Activated T-helper 1 cell treated with Interleukin-2 at 50 U/mL for 16 hours (primary cell): Measurements from ENCODE around the gene FCN2.

ENCODE experiments used
- DNase-seq: peaks from one replicate; pipeline ENCODE4 v3.0.0-alpha.2; 2020; ENCODE audit warnings: low read depth

Gene FCN2

DNA sequence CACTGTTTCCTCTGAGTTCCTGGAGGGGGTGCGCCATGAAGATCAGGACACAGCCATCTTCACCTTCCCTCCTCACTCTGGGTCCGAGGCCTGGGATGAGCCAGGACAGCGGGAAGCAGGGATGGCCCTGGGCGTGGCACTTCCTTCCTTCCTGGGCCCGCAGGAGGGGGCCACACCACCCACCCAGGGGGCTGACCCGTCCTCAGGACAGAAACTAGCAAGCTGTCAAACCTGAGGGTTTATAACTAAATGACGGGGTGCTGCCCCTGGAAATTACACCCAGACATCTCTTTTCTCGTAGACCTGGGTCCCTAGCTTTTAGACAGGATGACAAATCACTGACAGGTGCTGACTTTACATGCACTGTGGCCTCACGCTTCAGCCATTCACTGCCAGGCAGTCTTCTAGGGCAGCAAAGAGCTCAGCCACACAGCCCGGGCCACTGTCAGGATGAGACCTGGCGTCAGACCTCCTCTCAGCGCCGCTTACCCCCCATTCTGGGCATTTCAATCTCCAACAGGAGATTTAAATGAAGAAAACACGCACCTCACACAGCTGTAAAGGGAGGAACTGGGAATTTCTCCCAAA lies 8.1 kb downstream of the FCN2 start:
- no peak for DNase-seq

DNA sequence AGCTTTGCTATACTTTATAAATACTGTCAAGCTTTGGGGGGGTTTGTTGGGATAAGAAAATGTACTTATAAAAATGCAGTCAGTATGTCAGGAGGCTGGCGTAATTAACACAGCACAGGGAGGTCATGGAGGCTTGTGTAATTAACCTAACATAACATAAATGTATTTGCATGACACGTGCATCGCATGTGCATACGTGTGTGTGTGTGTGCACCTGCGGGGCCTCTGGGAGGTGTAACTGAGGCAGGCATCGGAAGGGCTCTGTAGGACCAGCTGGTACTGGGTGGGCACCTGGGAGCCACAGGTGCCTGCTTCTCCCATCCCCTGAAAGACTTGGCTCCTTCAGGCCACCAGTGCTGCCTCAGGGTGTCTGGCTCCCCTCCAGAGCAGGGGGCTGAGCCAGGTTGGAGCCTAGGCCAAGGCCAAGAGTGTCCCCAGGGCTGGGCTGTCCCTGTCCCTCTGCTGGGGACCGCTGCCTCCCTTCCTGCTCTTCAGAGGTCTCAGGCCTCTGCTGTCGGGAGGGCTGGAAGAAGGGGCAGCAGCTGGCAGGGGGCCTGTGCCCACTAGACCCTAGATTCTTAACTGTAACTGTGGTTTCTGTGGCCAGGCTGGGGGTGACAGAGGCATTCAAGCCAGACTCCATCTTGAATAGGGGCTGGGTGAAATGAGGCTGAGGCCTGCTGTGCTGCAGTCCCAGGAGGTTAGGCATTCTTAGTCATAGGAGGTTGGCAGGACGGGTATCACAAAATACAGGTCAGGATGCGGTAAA lies 9.0 kb downstream of the FCN2 start:
- DNase-seq = no peak

DNA sequence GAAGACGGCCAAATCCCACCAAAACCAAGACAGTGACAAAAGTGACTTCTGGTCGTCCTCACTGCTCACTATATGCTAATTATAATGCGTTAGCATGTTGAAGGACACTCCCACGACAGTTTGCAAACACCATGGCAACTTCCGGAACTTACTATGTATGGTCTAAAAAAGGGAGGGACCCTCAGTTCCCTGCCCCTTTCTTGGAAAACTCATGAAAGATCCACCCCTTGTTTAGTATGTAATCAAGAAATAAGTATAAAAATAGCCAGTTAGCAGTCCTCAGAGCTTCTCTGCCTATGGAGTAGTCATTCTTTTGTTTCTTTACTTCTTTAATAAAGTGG lies 9.5 kb downstream of the FCN2 start:
- no peak for DNase-seq

DNA sequence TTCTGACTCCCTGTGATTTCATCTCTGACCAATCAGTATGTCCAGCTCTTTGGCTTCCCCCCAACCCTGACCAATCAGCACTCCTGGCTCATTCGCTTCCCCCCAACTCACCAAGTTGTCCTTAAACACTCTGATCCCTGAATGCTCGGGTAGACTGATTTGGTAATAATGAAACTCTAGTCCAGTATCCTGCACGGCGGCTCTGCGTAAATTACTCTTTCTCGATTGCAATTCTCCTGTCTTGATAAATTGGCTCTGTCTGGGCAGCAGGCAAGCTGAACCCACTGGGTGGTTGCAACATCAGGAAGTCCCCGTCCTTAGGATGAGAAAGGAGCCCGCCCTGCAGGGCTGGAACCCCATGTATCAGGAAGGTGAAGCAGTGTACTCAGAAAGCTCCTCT lies 10.4 kb downstream of the FCN2 start:
- no peak for DNase-seq

DNA sequence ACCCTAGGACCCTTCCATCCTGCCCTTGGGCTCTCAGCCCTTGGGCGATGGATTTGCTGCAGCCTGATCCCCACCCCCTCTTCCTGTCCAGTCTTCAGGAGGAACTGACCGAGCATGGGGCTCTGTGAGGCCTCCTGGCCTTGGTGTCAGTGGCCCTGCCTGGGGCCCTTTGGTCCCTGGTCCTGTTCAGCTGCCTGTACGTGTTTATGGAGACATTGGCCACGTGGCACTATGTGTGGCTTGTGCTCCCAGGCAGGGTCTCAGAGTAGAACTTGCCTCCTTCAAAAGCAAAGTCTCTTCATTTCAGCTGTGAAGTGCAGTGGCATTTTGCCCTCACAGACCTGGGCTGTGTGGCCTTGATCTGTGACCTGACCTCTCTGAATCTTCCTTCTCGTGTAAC lies 11.1 kb downstream of the FCN2 start:
- DNase-seq = no peak

DNA sequence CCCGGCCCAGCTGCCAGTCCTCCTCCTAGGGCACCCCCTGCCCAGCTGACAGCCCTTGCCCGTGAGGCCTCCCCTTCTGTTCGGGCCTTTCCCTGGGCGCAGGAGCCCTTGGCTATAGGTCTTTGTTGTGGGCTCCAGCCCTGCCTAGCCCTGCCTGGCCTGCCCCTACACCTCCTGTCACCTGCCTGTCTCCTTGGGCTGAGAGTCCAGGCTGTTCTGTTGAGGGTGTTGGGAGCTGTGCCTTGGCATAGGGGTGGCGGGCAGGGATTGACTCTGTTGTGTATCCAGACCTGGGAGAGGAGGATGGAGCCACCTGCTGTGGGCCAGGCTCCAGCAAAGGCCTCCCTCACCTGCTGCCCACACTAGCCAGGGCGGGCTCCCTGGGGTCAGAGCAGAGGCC lies 11.6 kb downstream of the FCN2 start:
- DNase-seq = no peak

DNA sequence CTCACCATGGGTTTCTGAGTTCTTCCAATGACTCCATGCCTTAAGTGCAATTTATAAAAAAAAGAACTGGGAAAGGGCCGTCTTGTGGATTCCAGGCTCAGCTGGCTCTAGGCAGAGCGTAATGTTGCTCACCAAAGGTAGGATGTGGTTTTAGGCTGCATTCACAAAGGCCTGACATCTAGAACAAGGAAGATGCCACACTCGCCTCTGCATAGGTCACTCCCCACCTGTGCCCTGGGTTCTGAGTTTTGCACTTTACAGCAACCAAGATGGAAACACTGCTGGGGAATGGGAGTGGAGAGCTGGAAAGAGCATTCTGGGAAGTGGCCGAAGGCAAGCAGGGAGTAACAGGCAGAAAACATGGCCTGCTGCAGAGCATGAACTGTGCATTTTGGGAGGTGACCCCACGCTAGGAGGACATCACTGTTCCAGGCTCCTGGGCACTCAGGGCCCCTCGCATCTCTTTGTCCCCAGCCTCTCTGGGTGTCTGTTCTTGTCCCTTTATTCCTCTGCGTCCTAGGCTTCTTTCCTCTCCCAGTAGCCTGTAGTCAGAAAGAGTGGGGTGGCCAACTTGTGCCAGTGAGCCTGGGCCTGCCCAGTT lies 12.3 kb downstream of the FCN2 start:
- no peak for DNase-seq

DNA sequence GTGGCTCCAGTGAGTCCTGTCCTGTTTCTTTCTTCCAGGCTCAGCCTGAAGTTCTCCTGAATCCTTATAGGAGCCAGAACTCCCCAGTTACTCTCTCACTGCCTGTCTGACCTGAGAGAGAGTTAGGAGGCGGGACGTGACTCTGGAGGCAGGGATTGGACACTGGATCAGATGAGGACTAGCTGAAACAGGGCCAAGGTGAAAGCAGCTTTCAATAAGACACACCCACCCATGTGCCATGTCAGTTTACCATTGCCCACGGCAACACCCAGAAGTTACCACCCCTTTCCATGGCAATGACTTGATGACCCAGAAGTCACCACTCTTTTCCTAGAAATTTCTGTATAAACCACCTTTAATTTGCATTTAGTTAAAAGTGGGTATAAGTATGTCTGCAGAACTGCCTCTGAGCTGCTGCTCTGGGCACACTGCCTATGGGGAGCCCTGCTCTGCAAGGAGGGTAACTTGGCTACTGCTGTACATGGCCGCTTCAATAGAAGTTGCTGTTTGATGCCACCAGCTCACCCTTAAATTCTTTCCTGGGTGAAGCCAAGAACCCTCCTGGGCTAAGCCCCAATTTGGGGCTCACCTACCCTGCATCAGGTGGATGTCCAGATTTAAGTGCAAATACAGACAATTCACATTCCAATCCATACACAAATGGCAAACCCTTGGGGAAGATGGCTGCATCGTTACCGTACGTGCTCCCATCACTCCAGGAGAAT lies 13.7 kb downstream of the FCN2 start:
- no peak for DNase-seq

DNA sequence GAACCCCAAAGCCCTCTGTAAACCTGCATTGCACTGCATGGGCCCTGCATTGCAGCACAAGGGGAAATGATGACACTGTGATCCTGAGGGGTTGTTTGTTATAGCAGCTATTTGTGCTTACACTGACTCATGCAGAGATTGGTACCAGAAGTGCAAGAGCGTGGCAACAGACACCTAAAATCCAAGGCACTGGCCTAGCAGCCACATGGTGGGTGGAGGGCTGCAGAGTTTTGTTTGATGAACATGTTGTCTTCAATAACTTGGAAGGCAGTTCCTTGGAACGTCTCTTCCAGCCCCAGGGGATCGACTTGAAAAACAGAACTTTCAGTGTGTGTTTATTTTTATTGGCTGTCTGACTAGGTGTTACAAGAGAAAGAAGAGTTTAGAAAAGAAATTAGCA lies 14.5 kb downstream of the FCN2 start:
- no peak for DNase-seq

DNA sequence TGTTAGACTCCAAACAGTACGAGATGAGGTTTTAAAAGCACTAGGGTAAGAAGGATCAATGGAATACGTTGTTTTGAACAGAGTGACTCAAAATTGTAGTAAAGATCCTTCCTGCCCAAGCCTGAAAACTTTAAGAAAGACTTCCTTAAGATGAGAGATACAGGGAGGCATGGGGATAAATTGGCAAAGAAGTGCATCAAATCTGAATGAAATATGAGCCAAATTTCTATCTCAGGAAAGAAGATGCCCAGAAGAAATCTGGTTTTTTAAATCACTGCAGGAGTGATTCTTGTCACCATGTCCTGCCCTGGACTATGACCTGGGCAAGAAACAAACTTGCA lies 14.9 kb downstream of the FCN2 start:
- no peak for DNase-seq

DNA sequence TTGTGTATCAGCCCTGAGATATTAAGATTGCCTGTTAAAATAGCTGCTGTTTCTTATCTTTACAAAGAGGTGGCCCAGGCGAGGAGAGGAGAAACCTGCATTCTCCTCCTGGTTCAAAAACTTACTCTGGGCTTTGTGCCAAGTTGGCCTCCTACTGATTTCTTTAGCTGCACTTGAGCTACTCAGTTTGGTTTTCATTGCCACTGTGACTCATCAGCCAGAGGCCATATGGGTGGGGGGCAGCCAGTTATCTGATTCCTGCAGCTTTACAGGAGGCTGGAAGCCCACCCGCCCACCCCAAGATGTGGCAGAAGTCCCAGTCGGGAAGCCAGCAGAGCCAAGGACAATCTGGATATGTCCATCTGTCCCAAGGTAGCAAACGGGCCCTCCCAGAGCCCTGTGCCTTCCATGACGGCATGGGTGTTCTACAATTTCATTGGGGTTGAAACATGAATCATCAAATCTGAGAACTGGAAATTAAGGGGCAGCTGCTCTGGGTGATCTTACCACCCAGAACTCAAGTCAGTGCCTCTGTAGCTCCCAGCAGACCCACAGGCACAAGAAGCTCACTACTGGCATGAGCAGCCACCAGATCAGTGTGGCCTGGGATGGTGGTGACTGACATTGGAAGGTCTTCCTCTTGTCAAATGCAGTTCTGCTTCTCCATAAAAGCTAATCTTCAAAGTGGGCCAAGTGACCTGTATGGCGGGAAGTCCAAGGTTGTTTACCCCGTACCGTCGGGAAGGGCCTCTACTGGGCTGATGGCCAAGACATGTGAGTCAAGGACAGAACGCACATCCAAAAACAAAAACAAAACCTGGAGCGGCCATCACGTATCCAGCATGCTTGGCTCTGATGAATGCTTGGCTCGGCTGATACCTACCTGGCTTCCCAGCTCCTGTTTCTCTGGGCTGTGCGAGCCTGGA lies 15.6 kb downstream of the FCN2 start:
- no peak for DNase-seq

DNA sequence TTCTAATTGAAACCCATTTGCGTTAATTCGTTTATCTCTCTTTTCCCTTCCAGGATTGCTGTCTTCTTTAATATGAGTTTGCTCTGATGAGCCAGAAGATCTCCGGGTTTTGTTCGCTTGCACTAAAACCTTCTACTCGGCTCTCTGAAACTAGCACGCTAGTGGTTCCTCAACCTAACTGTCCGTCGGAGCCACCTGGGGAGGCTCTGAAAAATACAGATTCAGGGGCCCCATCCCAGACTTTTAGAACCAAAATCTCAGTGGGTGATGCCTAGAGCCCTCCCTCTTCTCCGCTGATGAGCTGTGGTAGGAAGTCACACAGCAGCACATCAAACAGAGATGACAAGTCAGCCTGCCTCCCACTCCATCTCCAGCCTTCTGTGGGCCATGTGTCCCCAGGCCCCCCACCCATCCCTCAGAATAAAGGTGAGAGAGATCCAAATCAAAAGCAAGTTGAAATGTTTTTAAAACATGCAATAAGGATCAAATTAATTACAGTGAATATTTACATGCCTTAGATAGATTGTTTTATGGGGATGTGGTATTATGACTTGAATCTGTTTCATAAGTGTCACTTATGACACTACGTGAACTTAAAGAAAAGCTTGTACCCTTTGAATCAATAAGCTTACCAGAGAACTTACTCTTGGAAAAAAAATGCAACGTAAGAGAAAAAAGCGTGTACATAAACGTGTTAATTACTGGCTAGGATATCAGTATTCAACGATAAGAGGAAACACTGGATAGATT lies 16.4 kb downstream of the FCN2 start:
- DNase-seq = no peak

DNA sequence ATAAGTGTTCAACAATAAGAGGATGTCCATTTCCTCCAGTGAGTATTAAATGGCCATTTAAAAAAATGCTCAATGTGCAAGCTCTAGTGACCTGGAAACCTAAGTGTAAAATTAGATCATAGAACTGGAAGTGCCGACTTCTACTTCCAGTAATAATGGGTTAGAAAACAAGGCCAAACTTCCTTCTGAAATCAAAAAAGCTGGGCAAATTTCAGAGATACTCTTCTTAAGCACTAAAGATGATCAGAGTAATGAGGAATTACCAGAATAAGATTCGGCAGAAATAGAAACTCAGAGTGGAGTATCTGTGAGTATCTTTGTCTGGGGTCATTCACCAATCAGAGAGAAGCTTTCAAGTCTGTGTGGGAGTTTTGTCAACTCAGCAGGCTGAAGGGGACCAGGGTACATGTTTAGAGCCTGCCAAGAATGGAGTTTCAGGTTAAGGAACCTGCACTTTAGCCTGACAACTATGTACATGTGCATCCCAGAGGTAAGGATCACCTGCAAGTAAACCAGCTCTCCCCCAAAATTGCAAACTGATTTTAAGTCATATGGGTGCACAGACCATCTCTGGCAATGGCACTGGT lies 17.1 kb downstream of the FCN2 start:
- no peak for DNase-seq

DNA sequence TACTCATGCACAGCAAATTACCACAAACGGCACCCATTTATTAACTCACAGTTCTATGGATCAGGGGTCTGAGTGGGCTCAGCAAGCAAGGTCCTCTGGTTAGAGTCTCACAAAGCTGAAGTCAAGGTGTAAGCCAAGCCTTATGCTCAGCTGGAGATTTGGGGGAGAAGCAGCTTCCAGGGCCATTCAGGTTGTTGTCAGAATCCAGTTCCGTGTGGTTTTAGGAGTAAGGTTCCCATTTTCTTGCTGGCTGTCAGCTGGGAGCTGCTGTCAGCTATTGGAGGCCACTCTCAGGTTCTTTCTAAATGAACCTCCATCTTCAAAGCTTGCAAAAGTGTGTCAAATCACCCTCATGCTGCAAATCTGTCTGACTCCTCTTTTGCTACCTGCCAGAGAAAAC lies 17.7 kb downstream of the FCN2 start:
- no peak for DNase-seq

DNA sequence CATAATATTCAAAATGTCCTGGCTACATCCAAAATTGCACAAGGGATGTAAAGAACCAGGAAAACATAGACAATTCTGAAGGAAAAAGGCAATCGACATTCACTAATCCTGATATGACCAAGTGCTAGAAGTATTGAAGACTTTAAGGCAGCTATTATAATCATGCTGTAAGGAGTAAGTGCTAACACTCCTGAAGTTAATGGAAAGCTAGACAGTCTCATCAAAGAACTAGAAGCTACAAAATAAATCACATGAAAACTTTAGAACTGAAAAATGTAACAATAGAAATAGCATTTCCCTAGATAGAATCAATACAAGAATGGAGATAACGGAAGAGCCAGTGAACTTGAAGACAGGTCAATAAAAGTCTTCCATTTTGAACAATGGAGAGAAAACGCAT lies 18.6 kb downstream of the FCN2 start:
- DNase-seq = no peak

DNA sequence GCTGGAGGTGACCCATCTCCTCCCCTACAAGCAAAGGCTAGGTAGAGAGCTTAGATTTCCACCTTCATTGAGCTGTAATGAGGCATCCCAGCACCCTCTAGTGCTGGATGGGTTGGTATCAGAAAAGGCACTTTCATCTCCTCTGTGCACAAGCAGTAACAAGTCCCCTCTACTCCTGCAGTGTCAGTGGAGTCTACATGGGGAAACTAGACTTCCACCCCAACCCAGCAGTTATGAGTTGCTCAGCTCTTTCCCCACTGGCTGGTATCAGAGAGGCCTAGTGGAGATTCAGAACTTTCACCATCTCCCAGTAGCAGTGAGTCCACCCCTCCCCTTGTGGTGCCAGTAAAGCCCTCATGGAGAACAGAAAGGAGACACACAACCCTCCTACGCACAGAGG lies 19.2 kb downstream of the FCN2 start:
- no peak for DNase-seq

DNA sequence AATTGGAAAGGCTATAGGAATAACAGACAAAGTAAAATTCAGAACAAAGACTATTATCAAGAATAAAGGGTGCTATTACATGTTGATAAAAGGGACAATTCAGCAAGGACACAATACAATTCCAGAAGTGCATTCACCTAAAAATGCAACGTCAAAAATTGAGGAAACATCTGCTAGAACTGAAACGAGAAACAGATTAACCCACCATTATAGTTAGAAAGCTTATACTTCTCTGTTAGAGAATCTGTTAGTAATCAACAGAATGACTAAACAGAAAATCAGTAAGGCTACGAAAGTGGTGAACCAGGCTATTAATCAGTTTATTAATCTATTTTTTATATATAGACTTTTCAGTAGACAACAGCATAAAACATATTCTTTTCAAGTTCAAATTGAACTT lies 22.3 kb downstream of the FCN2 start:
- DNase-seq = no peak

DNA sequence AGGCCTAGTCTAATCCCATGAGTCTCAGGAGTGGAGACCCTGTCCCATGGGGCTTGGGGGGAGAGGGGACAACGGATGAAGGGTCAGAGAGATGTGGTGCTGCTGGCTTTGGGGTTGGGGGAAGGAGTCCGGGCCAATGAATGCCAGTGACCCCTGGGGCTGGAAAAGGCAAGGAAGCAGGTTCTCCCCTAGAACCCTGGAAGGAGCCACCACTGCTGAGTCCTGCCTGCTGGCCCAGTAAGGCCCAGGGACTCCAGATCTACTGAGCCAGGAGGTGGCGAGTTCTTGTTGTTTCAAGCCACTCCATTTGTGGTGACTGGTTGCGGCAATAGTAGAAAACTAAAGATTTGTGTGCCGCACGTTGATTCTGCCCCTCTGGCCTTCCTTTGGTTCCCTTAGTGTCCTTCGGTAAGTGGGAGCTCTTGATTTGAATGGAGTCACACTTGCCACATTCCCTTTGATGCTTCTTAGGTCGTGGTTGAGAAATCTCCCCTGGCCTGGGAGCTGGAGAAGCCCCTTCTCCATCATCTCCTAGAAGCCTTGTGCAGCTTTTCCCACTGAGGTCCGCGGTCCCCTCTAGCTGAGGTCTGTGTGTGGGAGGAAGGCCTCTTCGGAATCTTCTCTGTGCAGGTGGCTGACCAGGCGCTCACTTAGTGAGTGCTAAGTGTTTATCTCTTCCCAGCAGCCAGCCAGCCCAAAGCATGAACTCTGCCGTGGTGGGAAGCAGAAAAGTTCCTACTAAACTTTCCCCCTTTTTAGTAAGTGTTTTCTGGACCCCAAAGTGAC lies 28.1 kb downstream of the FCN2 start:
- DNase-seq = no peak

DNA sequence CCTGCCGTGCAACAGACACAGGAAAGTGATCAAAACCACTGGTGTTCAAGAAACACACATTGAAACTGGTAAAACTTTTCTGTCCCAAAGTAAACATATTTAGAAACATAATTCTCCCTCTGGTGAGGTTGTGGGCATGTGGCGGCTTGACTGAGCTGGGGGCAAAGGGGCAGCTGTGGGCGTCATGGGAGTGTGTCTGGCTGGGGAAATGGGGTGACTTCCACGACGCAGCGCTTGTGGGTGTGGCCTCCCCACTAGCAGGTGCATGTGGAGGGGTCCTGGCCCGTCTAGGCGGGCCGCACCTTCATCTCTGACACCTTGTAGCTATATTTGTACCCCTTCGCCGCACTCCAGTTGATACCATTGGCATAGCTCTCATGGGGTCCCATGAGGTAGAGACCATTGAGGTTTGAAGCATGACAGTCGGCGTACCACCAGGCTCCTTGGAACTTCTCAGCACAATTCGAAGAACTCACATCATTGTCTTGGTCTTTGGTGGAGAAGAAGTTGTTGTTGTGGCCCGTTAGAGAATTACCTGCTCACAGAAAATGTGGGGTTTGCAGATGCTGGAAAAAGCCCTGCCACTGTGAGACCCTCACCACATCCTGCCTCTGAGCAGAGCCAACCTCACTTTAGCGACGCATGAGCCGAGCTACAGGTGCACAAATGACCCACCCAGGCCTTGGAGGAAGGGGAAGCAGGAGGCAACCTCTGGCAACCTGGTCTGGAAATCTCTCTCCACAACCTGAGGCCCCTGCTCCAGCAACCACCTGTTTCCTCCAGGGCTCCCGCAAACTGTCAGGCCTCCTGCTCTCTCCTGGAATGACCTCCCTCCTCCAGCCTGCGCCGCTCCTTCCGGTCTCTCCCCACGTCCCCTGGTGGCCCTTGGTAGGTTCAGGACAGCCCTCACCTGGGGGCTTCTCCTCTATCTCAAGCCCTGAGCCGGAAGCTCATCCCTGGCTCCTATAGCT lies 29.2 kb downstream of the FCN2 start:
- DNase-seq = no peak
